Spleen (tissue), 7 donors: ENCODE measurements around the gene ITPR1.

Source experiments
- POLR2AphosphoS5 ChIP-seq, 3 donors: sonication (generic); formaldehyde crosslinking; IDR thresholded peaks; one replicate each; pipeline ENCODE4 v1.5.1; 2017; ENCODE audit warnings: antibody characterized with exemption in 3 of 3
- TF ChIP-seq, protein P1 (sequence below), 11 experiments: fragments of 200-600 bp in 7 of 11; fragments of 450-650 bp in 4 of 11; sonication (generic) in 4 of 11; IDR thresholded peaks in 8 of 11; conservative IDR thresholded peaks in 3 of 11; 1 replicate in 7 of 11; 2 replicates in 4 of 11; pipeline versions ENCODE4 v1.4.0 to v1.8.0; 2016 to 2021; ENCODE audit warnings: antibody characterized with exemption in 11 of 11, inconsistent platforms in 4 of 11, mild to moderate bottlenecking in 1 of 11
- donor health status: DM: no; HTN: no; CAD: no; lungs with moderate emphysema.
- donor health status: DM: no; HTN: no; CAD: no.
- donor health status: DM: no; HTN: no; CAD: no.

DNA sequence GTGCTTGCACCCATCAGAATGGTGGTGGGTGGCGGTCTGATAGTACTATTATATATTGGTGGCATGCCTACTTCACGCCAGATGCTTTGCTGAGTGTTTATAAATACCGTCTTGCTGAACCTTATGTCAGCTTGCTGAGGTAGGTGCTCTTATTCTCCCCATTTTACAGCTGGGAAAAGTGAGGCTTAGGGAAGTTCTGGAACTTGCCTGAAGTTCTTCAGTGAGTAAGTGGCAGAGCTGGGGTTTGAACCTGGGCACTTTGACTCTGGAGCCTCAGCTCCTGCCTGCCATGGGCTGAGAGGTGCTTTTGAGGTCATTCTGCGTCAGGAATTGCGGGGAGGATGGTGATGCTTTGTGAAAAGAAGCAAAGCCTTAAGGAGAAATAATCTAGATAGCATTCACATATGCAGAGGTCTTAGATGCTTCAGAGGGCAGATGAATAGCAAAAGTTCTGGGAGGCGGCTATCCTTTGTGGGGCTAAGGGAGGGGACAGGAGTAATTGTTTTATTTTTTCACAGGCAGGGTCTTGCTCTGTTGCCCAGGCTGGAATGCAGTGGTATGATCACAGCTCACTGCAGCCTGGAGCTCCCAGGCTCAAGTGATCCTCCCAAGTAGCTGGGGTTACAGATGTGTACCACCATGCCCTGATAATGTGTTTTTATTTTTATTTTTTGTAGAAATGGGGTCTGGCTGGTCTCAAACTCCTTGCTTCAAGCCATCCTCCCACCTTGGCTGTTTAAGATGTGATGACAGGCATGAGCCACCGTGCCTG is 18.5 kb downstream of the ITPR1 start:
- TF ChIP-seq POLR2AphosphoS5 (IDR thresholded peaks at IDR 0.05), result no peak
- TF ChIP-seq, protein P1, sequence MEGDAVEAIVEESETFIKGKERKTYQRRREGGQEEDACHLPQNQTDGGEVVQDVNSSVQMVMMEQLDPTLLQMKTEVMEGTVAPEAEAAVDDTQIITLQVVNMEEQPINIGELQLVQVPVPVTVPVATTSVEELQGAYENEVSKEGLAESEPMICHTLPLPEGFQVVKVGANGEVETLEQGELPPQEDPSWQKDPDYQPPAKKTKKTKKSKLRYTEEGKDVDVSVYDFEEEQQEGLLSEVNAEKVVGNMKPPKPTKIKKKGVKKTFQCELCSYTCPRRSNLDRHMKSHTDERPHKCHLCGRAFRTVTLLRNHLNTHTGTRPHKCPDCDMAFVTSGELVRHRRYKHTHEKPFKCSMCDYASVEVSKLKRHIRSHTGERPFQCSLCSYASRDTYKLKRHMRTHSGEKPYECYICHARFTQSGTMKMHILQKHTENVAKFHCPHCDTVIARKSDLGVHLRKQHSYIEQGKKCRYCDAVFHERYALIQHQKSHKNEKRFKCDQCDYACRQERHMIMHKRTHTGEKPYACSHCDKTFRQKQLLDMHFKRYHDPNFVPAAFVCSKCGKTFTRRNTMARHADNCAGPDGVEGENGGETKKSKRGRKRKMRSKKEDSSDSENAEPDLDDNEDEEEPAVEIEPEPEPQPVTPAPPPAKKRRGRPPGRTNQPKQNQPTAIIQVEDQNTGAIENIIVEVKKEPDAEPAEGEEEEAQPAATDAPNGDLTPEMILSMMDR (IDR thresholded peaks at IDR 0.05 in 8 of 11, conservative IDR thresholded peaks at IDR 0.05 in 3 of 11), result no peak
